PC-3 (cell line): ENCODE measurements around the gene TBC1D25.

Experiments
- EZH2 ChIP-seq: fragments of 300-600 bp; sonication (generic); IDR thresholded peaks from one replicate; pipeline ENCODE4 v1.6.1; 2017; ENCODE audit warnings: antibody characterized with exemption, mild to moderate bottlenecking, low read length; ENCODE audit not compliant: unreplicated experiment
- EZH2phosphoT487 ChIP-seq: fragments of 300-600 bp; sonication (generic); IDR thresholded peaks from 2 replicates; pipeline ENCODE4 v1.6.1; 2018; ENCODE audit warnings: mild to moderate bottlenecking, antibody characterized with exemption, low read length, borderline replicate concordance
- TF ChIP-seq, protein P1 (sequence below): fragments of 300-600 bp; sonication (generic); conservative IDR thresholded peaks from 2 replicates; pipeline ENCODE4 v1.5.1; 2017; ENCODE audit warnings: antibody characterized with exemption, low read depth, mild to moderate bottlenecking, low read length

DNA sequence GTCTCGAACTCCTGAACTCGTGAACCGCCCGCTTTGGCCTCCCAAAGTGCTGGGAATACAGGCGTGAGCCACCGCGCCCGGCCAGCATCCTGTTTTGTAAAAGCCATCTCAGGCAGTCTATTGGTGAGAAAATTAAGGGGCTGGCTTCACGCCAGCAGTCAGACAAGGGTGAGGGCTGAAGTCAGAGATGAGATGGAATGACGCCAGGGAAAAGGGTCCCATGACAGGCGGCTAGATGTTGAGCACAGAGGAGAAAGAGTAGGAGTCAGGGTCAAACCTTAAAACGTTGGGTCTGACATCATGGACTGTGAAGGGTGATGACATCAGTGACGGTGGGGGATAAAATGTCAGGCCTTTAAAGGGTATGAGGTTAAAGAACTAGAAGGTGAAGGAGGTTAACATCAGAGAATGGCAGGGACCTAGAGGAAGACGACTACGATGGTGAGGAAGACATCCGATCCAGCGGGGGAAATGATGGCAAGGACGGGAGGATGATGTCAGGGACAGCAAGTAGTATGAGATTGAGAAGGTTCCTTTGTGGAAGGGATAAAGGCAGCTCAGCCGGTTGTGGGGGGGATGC lies 34.3 kb downstream of the TBC1D25 start:
- TF ChIP-seq, protein P1, sequence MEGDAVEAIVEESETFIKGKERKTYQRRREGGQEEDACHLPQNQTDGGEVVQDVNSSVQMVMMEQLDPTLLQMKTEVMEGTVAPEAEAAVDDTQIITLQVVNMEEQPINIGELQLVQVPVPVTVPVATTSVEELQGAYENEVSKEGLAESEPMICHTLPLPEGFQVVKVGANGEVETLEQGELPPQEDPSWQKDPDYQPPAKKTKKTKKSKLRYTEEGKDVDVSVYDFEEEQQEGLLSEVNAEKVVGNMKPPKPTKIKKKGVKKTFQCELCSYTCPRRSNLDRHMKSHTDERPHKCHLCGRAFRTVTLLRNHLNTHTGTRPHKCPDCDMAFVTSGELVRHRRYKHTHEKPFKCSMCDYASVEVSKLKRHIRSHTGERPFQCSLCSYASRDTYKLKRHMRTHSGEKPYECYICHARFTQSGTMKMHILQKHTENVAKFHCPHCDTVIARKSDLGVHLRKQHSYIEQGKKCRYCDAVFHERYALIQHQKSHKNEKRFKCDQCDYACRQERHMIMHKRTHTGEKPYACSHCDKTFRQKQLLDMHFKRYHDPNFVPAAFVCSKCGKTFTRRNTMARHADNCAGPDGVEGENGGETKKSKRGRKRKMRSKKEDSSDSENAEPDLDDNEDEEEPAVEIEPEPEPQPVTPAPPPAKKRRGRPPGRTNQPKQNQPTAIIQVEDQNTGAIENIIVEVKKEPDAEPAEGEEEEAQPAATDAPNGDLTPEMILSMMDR: no peak
- TF ChIP-seq EZH2phosphoT487 (no peak), EZH2 (no peak)
